Daoy (cell line): ENCODE measurements around the gene FADD. TPM values are rescaled to one million over a fixed set of nuclear protein-coding genes. Genes with fewer than 3 reads are reported as not detected.
A peak's percentile ranks its signal among the peaks of the same experiment; 100 is the strongest.

Source experiments
- DNase-seq: peaks from one replicate; pipeline ENCODE4 v3.0.0-alpha.2; 2015; ENCODE audit warnings: low read depth
- total RNA-seq: library from RNA; depleted of rRNA; stranded (reverse); fragments of >200 nt; shearing (Covaris generic); gene quantifications from 2 replicates; pipeline ENCODE4 v1.2.3, GENCODE V29; 2014; rRNA removed

The FADD gene
- total RNA-seq = 59.3 and 63.1 TPM in 2 replicates

GRCh38 chr11:70202920-70203750 lies at the start of gene FADD:
TSS of gene FADD (plus strand) at chr11:70203296. CDS start at chr11:70203460, 164 bp downstream.
- DNase-seq = peak; percentile 95

- no peak for DNase-seq
These were observed 47.7 kb upstream of the FADD start for GRCh38 chr11:70155386-70155785.

GRCh38 chr11:70156291-70157037 lies 46.6 kb upstream of the FADD start:
- DNase-seq = no peak

- peak; percentile 79 for DNase-seq
These were observed 44.9 kb upstream of the FADD start for GRCh38 chr11:70158201-70158600.

- DNase-seq = no peak
These were observed 44.2 kb upstream of the FADD start for GRCh38 chr11:70158757-70159389.

GRCh38 chr11:70159627-70160570 lies 43.2 kb upstream of the FADD start:
- peak; percentile 97 for DNase-seq

- DNase-seq = no peak
These were observed 42.0 kb upstream of the FADD start for GRCh38 chr11:70161043-70161625.

GRCh38 chr11:70164705-70165104 lies 38.4 kb upstream of the FADD start:
- DNase-seq = no peak

GRCh38 chr11:70167120-70167519 lies 36.0 kb upstream of the FADD start:
- no peak for DNase-seq

- DNase-seq = no peak
These were observed 35.2 kb upstream of the FADD start for GRCh38 chr11:70167723-70168404.

GRCh38 chr11:70168405-70168754 lies 34.7 kb upstream of the FADD start:
- DNase-seq = no peak

- DNase-seq = no peak
These were observed 34.0 kb upstream of the FADD start for GRCh38 chr11:70169127-70169526.

GRCh38 chr11:70169632-70170031 lies 33.5 kb upstream of the FADD start:
- no peak for DNase-seq

GRCh38 chr11:70170596-70171210 lies 32.4 kb upstream of the FADD start:
- DNase-seq = no peak

- DNase-seq = no peak
These were observed 30.1 kb upstream of the FADD start for GRCh38 chr11:70173018-70173417.

- DNase-seq = no peak
These were observed 28.4 kb upstream of the FADD start for GRCh38 chr11:70174547-70175235.

- no peak for DNase-seq
These were observed 27.8 kb upstream of the FADD start for GRCh38 chr11:70175236-70175698.

- DNase-seq = peak; percentile 57
These were observed 26.0 kb upstream of the FADD start for GRCh38 chr11:70176940-70177689.

- DNase-seq = no peak
These were observed 22.2 kb upstream of the FADD start for GRCh38 chr11:70180906-70181305.
